HG02840 (cell line): ENCODE measurements around the gene SNPH.

Experiments used
- ATAC-seq: cut with Tn5 transposase; IDR thresholded peaks from one replicate; pipeline ENCODE4 v1.9.1; 2021; ENCODE audit warnings: mild to moderate bottlenecking, moderate library complexity, moderate number of reproducible peaks; ENCODE audit not compliant: unreplicated experiment, low FRiP score

The SNPH gene

DNA sequence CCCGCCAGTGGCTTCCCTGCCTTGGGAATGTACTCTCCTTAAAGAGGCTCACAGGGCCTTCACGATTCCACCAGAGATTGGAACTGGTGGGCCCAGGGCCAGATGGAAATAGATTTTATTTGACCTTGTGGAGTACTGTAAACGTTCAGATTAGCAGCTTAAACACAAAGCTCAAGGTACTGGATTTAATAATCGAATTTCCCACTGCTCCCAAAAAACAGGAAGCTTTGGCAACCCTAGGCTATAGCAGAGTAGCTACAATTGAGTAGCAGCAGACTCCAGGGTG is 55.5 kb downstream of the SNPH start:
- ATAC-seq, result no peak

DNA sequence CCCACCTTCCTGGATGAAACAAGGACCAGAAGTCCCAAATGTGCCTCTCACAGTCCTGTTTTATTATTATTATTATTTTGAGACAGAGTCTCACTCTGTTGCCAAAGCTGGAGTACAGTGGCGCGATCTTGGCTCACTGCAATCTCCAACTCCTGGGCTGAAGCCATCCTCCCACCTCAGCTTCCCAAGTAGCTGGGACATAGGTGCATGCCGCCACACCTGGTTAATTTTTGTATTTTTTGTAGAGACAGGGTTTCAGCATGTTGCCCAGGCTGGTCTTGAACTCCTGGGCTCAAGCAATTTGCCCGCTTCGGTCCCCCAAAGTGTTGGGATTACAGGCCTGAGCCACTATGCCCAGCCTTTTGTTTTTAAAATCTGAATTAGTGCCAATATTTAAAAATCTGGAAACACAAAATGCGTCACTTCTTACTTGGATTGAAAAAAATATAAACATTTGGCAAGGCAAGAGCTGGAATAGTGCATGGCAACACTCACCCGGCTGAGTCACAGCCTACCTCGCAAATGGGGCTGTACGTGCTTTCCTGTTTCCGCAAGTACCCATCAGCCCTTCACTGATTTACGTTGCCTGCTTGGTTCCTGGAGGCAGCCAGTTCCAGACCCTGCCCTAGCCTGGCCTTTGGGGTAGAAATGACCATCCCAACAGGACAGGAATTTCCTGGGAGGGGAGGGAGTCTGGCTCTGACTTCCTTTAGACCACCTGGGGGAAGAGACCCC is 56.6 kb downstream of the SNPH start:
- ATAC-seq, result no peak

- ATAC-seq, result no peak
Measured at GRCh38 chr20:1323256-1323655, 57.2 kb downstream of the SNPH start.

- no peak for ATAC-seq
Measured at GRCh38 chr20:1323830-1324597, 57.9 kb downstream of the SNPH start.

DNA sequence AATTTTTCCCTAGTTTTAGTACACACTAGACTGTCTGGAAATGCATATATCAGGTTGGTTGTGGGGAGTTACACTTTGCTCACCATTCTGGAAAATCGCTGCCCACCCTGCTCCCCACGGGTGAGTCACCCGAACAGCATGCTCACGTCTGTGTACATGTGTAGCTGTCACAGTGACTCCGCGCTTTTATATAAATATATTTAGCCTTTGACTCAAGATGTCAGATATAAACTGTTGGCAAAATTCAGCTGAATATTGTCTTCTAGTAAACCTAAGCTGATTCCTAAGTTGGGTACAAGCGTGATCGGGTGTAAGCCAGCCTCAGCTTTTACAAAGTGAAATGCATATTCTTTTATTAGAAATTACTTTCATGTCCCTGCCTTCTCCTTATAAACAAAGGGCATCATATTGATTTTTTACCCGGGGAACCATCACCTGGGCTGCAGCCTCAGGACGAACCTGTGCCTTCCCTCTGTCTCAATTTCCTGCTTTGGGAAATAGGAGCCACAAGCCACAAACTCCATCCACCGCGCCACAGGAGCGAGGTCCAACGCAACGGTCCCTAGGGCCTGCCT is 58.6 kb downstream of the SNPH start:
- ATAC-seq, result no peak

DNA sequence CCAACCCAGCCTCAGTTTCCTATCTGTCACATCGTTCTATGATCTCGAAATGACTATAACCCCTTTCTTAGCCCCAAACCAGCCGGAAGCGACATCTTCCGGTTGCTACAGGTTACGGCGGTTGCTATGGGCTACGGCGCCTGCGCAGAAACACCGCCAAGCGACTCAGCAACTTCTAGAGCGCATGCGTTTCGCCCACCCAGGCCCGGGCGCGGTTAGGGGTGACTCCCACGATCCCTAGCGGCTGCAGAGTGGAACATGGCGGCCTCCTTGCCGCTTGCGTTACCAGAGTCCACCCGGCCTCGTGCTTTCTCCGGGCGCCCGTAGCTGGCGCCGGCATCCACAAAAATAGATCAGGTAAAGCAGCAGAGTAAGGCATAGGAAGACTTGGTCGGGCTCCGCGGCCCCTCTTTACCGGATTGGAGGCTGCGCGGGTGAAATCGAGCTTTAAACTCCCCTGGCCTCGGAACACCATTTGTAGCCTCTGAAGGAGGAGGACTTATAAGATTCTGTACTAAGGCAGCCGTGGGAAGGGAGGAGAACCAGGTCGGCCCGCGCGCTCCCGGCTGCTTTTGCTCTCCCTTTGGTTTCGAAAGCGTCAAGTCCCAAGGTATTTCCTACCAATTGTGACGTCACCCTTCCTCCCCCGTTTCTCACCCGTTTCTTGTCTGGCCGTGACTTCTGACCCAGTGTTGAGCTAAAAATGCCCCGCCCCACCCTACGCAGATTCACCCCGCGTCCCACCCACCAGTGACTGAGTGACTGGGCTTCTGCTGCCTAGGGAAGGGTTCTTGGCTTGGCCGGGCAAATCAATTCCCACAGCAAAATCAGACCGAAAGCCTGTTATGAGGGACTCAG is 59.3 kb downstream of the SNPH start:
- peak; percentile 85 for ATAC-seq

DNA sequence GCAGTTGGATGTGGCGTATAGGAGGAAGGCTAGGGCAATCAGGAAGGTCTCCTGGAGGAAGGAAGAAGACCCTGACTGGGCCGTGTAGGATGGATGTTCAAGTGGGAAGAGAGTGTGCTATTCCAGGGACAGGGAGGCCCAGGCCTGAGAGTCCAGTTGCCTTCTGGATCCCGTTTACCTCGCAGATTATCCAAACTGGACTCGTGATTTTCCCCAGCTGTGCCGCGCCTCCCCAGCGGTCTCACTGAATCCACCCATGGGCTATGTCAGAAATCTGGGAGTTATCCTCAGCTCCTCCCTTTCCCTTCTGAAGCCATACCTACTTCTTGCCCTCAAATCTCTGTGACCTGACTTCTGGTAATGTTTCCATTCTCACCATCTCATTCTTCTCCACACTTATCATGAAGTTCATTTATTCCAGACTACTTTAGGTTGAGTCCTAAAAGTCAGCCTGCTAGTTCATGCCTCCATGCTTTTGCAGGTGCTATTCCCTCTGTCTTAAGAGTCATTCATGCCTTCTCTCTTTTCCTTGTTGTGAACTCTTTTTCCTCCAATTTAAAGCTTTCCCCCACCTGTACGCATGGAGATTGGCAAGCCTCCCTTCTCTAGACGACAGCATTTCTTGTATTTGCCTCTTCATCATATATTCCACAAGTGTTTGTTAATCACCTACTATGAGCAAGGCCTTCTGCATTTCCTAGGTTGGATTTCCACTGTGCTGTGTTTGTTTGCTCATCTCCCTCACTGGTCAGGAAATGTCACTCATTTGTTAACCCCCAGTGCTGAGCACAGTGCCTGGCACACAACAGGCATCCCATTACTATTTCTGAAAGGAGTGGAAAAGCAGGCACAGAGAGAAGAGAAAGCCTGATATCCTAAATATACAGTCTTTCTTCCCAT is 60.2 kb downstream of the SNPH start:
- ATAC-seq, result no peak

DNA sequence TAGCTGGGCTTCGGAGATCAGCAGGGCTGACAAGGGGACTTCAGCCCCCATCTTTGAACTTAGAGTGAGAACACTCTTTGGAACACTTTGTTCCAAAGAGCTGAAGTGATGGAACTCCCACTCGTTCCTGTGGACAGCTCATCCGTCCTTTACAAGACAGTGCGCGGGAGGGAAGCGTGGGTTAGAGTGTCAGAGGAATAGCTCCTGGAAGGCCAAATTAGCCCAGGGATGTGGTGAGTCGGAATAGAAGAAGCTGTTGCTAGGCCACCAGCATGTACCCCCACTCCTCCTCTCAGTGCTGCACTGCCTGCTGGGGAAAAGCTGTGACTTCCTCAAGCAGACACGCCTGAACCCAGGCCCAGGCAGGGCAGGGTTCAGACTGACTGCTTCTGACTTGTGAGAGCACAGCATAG is 61.2 kb downstream of the SNPH start:
- no peak for ATAC-seq

DNA sequence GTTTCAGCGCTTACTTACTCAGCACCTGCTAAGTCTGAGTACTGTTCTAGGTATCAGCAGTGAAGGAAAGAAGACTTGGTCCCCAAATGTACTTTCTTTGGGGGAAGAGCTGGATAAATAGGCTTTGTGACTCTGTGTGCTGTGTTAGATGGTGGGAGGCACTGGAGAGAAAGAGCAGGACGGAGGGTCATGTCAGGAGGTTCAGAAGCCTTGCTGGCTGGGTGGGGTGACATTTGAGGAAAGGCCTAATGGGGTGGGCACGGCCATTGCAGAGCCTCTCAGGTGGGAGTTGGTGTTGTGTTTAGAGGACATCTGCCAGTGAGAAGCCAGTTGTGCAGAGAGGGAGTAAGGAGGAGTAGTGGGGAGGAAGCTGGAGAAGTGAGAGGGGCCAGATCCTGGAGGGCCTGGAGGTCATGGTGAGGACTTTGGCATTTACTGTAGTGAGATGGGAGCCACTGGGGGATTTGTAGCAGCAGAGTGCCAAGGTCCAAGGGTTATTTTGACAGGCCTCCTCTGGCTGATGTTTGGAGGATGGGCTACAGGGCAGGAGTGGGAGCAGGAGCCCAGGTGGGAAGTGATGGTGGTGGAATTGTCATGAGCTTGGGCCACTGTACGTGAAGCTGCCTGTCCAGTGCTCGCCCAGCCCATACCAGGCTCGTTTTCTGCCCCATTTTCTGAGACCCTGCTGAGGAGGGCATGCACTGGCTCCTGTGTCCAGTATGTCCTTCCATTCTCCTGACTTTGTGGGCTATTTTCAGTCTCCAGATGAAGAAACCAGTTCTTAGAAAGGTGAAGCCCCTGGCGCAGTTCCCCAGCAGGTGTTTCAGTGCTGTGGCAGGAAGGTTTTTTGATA is 62.0 kb downstream of the SNPH start:
- no peak for ATAC-seq

DNA sequence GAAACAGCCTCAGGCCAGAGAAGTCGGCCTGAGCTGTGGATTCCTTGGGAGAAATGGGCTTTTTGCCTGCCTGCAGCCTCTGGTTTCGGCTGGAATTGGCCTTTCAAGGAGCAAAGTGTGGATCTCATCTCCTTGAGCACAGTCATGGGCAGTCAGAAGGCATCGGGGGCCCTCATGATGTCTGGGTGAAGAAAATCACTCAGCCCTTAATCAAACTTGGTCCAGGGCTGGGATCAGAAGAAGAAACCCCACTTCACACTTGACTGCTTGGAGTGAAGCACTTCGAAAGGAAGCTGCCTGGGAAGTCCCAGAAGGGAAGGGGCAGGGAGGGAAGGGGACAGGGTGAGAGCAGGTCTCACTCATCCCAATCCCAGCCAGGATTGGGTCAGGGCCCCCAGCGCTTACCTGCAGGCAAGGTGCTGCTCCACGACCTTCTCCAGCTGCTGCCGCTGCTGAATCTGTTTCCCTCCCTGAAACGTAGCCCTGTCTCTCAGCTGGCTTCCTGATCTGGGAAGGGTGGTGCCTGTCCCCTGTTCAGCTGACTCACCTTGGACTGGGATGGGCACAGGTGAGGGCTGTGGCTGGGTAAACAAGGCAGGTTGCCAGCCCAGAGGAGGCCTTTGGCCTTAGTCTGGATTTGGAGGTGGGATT is 62.7 kb downstream of the SNPH start, which contains the start of gene SDCBP2:
SDCBP2 (minus strand) TSS at position 460 of the 651 bp plus-strand sequence. CDS start 8,723 bp downstream, outside the sequence.
- ATAC-seq, result no peak

DNA sequence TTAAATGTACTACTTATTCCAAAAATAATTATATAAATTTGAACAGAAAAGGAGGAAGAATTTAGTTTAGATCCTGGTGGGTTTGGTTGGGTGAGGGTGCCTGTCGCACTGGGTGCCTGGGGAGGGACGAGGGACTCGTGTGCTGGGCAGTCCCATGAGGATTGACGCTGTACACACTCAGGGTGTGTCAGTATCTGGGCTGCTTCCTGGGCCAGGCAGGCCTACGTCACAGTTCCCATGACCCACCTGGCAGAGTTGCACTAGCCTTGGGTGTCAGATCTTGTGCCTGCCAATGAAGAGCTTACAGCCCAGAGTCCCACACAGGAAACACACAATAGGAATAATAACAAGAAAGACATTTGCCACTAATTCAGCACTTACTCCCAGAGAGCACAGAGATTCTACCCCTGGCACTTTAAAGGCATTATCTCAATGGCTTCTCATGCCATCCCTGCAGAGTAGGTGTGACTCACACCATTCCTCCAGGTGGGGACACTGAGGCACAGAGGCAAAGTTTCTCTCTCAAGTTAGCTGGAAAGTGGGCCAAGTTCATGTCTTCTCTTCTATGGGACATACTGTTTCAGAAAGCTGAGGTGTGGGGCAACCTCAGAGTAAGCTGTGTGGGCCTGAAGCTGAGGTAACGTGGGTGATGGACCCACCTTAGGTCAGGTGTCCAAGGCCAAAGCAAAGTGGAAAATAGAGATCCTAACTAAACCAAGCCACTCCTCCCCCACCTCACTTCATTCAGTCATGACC is 64.2 kb downstream of the SNPH start:
- no peak for ATAC-seq

- ATAC-seq, result no peak
Measured at GRCh38 chr20:1331101-1331500, 65.0 kb downstream of the SNPH start.

- ATAC-seq, result no peak
Measured at GRCh38 chr20:1331801-1332453, 65.8 kb downstream of the SNPH start.

- no peak for ATAC-seq
Measured at GRCh38 chr20:1332749-1333300, 66.7 kb downstream of the SNPH start.

- no peak for ATAC-seq
Measured at GRCh38 chr20:1333462-1334369, 67.6 kb downstream of the SNPH start.

- ATAC-seq, result no peak
Measured at GRCh38 chr20:1334370-1334731, 68.3 kb downstream of the SNPH start.
